22Rv1 (cell line): ENCODE results near the gene LRRC38.

Experiments
- ZFX ChIP-seq: fragments of 450-650 bp; IDR thresholded peaks from 2 replicates; pipeline ENCODE4 v1.6.1; 2017; ENCODE audit warnings: antibody characterized with exemption, borderline replicate concordance
- TF ChIP-seq, protein P1 (sequence below): fragments of 450-650 bp; IDR thresholded peaks from 2 replicates; pipeline ENCODE4 v1.5.1; 2017; ENCODE audit warnings: mild to moderate bottlenecking

DNA sequence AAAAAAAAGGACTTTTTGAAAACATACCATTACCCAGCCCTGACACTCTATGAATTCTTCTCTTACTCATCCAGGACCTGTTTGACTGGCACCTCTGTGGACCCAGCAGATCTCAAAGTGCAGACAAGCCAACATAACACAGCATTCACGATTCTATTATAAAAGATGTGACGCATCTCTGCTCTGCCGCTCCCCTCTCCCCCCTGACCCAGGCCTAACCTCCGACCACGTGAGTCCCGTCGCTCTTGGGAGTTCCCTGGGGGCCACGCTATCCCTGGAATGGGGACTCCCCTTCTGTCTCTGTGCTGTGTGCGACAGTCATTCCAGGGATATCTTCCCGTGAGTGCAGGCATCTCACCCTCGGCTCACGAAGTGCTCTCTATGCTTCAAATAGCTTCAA is 21.1 kb downstream of the LRRC38 start:
- TF ChIP-seq, protein P1, sequence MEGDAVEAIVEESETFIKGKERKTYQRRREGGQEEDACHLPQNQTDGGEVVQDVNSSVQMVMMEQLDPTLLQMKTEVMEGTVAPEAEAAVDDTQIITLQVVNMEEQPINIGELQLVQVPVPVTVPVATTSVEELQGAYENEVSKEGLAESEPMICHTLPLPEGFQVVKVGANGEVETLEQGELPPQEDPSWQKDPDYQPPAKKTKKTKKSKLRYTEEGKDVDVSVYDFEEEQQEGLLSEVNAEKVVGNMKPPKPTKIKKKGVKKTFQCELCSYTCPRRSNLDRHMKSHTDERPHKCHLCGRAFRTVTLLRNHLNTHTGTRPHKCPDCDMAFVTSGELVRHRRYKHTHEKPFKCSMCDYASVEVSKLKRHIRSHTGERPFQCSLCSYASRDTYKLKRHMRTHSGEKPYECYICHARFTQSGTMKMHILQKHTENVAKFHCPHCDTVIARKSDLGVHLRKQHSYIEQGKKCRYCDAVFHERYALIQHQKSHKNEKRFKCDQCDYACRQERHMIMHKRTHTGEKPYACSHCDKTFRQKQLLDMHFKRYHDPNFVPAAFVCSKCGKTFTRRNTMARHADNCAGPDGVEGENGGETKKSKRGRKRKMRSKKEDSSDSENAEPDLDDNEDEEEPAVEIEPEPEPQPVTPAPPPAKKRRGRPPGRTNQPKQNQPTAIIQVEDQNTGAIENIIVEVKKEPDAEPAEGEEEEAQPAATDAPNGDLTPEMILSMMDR = no peak
- TF ChIP-seq ZFX = no peak
